ENCODE data around the gene CCDC3.

DNA sequence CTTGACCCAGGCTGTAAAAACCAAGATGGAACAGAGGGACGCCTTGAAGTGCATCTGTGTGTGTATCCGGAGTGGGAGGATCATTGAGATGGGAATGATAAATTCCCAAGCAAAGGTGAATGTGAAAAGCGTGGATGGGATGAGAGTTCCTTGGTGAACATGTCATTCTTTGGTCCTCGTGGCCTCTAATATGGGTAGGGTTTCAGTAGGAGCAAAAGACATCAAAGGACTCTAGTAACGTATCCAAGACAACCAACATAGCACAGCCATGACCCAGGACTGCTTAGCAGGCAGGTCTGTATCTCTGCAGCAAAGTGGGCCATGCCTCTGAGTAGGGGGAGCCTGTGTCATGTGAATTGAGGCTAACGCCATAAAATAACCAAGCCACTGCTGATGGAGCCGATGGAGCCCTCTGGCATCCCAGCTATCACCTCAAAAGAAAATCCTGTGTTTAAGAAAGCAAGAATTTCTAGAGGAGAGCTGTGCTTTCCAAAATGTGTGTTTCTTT is 98.6 kb downstream of the CCDC3 start:
- TF ChIP-seq, protein P1, sequence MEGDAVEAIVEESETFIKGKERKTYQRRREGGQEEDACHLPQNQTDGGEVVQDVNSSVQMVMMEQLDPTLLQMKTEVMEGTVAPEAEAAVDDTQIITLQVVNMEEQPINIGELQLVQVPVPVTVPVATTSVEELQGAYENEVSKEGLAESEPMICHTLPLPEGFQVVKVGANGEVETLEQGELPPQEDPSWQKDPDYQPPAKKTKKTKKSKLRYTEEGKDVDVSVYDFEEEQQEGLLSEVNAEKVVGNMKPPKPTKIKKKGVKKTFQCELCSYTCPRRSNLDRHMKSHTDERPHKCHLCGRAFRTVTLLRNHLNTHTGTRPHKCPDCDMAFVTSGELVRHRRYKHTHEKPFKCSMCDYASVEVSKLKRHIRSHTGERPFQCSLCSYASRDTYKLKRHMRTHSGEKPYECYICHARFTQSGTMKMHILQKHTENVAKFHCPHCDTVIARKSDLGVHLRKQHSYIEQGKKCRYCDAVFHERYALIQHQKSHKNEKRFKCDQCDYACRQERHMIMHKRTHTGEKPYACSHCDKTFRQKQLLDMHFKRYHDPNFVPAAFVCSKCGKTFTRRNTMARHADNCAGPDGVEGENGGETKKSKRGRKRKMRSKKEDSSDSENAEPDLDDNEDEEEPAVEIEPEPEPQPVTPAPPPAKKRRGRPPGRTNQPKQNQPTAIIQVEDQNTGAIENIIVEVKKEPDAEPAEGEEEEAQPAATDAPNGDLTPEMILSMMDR (IDR thresholded peaks at IDR 0.05) = no peak
- no peak for TF ChIP-seq TEAD4 (IDR thresholded peaks at IDR 0.05; ENCODE audit: borderline replicate concordance, insufficient read depth)
- TF ChIP-seq RFX5 (IDR thresholded peaks at IDR 0.05; ENCODE audit: low read length) = no peak
- no peak for TF ChIP-seq USF2 (IDR thresholded peaks at IDR 0.05; ENCODE audit: borderline replicate concordance, low read depth, low read length)
- TF ChIP-seq, protein P2, sequence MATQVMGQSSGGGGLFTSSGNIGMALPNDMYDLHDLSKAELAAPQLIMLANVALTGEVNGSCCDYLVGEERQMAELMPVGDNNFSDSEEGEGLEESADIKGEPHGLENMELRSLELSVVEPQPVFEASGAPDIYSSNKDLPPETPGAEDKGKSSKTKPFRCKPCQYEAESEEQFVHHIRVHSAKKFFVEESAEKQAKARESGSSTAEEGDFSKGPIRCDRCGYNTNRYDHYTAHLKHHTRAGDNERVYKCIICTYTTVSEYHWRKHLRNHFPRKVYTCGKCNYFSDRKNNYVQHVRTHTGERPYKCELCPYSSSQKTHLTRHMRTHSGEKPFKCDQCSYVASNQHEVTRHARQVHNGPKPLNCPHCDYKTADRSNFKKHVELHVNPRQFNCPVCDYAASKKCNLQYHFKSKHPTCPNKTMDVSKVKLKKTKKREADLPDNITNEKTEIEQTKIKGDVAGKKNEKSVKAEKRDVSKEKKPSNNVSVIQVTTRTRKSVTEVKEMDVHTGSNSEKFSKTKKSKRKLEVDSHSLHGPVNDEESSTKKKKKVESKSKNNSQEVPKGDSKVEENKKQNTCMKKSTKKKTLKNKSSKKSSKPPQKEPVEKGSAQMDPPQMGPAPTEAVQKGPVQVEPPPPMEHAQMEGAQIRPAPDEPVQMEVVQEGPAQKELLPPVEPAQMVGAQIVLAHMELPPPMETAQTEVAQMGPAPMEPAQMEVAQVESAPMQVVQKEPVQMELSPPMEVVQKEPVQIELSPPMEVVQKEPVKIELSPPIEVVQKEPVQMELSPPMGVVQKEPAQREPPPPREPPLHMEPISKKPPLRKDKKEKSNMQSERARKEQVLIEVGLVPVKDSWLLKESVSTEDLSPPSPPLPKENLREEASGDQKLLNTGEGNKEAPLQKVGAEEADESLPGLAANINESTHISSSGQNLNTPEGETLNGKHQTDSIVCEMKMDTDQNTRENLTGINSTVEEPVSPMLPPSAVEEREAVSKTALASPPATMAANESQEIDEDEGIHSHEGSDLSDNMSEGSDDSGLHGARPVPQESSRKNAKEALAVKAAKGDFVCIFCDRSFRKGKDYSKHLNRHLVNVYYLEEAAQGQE (IDR thresholded peaks at IDR 0.05; ENCODE audit: low read depth, low read length) = no peak
- TF ChIP-seq EP300 (IDR thresholded peaks at IDR 0.05; ENCODE audit: borderline replicate concordance in 1 of 2, low read depth in 1 of 2, low read length in 1 of 2) = no peak
- no peak for TF ChIP-seq POLR2AphosphoS5 (IDR thresholded peaks at IDR 0.05; ENCODE audit: low read depth, low read length)

All from SK-N-SH (cell line).